ENCODE data around the gene GNG12. TPM values are rescaled to one million over a fixed set of nuclear protein-coding genes. Genes with fewer than 3 reads are reported as not detected.

The GNG12 gene
- total RNA-seq, 1 experiment from 2014 or later = 224 TPM

DNA sequence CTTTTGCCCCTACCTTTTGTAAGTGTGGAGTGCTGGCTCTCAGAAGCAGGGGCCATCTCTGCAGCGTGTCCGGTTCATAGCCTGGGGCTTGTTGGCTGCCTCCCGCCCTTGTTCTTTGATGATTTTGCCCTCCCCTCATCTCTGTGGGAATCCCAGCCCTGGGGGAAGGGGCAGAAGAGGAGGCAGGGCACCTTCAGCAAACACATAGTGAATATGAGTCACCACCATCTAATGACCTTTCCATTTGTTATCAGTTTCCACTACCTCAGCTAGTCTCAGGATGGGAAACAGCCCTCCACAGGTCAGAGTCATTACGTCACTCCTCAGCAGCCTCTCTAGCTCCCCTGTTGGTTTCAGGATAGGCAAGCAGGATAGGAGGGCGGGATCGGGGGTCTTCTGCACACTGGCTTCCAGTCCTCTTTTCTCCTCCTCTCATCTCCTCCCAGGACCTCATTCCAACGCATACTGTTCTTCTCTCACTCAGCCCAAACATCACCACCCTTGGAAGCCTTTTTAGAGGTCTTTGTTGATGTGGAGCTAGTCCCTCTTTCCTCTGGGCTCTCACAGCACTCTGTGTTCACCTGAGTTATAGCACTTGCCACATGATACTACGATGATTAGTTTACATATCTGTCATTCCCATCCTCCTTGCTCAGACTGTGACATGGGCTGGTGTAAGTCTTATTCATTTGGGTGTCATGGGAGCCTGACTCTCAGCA, 132.4 kb downstream of the GNG12 start:
- no peak for DNase-seq
- peaks cover 45% of the 10 kb centered on the region for H3K36me3 ChIP-seq
- H3K9me3 ChIP-seq = no peaks in the 10 kb centered on the region
- no peak overlapping the region for H3K4me3 ChIP-seq
- H3K27me3 ChIP-seq = no peaks in the 10 kb centered on the region

DNA sequence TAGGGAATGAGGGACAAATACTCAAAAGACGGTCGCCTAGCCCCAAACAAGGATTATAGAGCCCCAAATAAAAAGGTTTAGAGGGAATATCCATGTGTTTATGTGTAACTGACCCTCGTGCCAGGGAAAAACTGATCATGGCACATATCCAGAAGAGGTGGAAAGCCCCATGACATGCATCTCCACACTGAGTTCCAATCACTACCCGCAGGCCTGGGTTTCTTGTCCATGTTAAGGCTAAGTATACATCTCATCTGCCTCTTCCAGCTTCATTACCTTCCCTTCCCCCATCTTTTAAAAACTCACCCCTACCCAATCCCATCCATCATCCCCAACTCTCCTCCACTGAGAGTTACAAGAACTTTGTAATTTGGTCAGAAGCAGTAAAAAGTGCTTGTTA, 133.0 kb downstream of the GNG12 start:
- H3K27me3 ChIP-seq = no peaks in the 10 kb centered on the region
- no peaks in the 10 kb centered on the region for H3K9me3 ChIP-seq
- DNase-seq = no peak
- H3K36me3 ChIP-seq = peaks cover 38% of the 10 kb centered on the region
- no peak overlapping the region for H3K4me3 ChIP-seq

DNA sequence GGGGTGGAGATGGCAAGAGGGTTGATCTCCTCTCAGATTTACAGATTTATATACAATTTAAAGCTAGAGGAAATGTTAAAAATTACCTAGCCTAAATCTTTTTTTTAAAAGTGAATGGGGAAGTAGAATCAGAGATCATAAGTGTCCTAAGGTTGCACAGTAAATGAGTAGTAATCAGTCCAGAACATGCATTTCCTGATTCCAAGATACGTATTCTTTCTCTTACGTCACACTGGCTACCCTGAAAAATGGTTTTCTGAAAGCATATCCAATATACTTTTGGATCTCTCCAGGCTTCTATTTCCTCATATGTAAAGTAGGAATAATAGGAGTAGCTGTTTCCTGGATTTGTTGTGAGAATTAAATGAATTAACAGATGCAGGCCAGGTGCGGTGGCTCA, 136.6 kb downstream of the GNG12 start:
- Histone ChIP-seq H3K9me3 (no peaks in the 10 kb centered on the region), H3K27me3 (no peaks in the 10 kb centered on the region), H3K4me3 (no peak overlapping the region)

DNA sequence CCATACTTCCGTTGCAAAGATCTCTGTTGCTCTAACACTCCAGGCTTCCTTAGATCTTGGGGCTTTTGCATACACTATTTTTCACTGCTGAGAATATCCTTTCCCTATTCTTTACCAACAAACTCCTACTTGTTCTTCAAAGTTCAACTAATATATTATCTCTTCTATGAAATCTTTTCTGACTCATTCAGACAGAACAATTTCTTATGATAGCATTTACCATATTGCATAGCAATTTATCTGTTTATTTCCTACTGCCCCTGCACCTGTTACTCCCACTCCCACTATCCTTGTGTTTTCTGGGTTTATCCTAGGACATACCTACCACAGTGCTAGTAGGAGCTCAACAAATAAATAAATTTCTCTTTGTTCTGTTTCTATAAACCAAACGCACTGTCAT, 137.3 kb downstream of the GNG12 start:
- Histone ChIP-seq H3K9me3 (no peaks in the 10 kb centered on the region), H3K4me3 (no peak overlapping the region), H3K36me3 (peaks cover 13% of the 10 kb centered on the region), H3K27me3 (no peaks in the 10 kb centered on the region)
- no peak for DNase-seq

More for the DNA sequence above, 136.6 kb downstream of the GNG12 start:
- H3K36me3 ChIP-seq = peaks cover 16% of the 10 kb centered on the region
- no peak for DNase-seq

DNA sequence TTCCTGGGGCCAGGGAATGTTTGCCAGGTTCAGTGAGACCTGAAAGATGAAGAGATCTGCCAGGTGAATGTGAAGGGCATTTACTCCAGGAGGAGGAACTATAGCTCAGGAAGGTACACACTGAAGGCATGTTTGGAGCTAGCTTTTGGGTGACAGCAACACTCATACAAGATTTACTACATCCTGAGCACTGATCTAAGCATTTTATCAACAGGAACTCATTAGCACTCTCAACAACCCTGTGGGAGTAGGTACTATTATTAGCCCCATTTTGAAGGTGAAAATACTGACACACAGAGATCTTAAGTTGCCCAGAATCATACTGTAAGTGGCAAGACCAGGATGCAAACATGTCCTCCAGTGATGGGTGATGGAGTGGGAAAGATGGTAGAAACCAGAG, 141.6 kb downstream of the GNG12 start:
- Histone ChIP-seq H3K4me3 (no peak overlapping the region), H3K27me3 (no peaks in the 10 kb centered on the region), H3K36me3 (peaks cover 43% of the 10 kb centered on the region), H3K9me3 (no peaks in the 10 kb centered on the region)
- no peak for DNase-seq

DNA sequence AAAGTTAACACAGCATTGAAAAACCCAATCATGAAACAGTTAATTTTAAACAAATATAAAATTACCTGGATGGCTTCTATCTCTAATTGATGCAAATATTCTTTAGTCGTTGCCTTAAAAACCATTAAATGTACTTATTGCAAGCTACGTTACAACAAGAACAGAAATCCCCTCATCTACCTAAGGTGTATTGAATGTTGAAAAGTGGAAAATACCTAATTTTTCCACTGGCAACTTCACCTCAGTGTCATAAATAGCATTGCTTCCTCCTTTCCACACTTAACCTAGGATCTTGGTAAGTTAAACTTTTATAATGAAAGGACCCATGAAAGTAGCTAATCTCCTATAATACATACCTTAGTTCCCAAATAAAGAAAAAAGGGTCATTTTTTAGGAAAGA, 142.9 kb downstream of the GNG12 start:
- Histone ChIP-seq H3K27me3 (no peaks in the 10 kb centered on the region), H3K4me3 (no peak overlapping the region), H3K36me3 (peaks cover 54% of the 10 kb centered on the region), H3K9me3 (no peaks in the 10 kb centered on the region)
- DNase-seq = no peak

DNA sequence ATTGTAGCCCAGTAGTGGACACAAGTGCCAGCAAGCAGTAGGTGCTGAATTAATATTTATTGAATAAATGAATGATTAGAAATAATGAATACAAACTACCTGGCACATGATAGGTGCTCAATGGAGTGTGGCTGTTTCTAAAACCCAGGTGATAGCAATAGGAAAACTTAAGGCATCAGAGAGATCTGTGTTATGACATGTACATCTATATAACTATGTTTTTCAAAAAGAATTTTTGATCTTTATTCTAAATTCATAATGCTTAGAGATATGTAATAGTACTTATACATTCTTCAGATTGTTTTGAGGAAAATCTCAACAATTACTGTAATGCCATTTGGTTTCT, 143.3 kb downstream of the GNG12 start:
- no peak for DNase-seq
- Histone ChIP-seq H3K9me3 (no peaks in the 10 kb centered on the region), H3K27me3 (no peaks in the 10 kb centered on the region), H3K4me3 (no peak overlapping the region), H3K36me3 (peaks cover 55% of the 10 kb centered on the region)

DNA sequence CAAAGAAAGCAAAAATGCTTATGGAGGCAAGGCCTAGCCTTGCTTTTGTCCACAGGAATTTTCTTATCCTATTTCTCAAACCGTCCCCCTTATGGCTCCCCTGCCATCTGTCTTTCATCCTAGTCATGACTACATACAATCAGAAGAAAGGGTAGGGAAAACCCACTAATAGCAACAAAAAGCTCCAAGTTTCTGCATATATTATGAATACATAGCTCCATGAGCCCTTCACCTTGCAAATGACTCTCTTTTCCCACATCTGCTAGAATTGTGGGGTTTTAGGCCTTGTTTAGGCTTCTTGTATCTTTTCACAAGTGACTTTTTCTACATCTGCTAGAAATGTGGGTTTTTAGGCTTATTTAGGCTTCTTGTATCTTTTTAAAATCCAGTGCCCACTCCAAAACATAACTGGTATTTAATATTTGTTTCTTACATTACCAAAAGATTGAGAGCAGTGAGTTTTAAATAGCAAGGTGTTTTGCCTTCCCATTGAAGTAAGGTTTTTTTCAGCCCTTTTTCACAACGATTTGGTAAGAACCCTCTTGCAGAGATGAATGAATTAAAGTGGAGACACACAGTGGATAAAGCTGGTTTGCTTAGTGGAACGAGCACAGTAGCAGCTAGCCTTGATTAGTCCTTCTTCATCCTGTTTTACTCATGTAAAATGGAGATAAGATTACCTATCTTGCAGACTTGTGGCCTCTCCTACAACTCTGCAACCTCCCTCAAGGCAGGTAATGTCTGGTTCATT, 143.8 kb downstream of the GNG12 start:
- H3K9me3 ChIP-seq = no peaks in the 10 kb centered on the region
- no peak for DNase-seq
- peaks cover 55% of the 10 kb centered on the region for H3K36me3 ChIP-seq
- H3K27me3 ChIP-seq = no peaks in the 10 kb centered on the region
- H3K4me3 ChIP-seq = no peak overlapping the region

DNA sequence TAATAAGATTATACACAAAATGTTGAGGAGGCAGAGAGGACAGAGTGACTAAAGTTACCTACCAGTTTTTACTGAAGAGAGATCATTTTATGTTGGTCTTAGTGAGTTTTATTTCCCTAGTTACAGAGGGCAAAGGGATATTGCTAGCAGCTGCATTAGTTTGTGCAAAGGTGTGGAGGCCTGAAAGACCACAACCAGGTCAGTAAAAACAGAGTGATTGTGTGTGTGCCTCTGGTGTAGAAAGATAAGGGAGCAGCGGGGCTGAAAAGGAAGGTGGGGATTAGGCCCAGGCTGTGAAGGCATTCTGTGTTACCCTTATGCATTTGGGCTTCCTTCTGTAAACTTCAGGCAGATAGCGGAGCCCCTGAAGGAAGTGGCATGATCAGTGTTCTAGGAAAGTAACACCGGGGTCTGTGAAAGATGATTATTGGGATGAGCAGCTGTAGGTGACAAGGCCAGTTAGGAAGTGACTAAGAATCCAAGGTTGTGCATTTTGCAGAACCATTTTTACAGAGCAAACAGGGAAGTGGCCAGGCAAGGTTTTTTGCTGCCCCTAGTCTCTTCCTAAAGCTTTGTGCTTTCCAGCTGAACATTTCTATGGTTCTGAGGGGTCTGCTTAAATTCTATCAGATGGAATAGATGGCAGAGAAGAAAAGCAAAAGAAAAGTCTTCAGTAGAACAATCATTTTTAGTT, 144.6 kb downstream of the GNG12 start:
- Histone ChIP-seq H3K9me3 (no peaks in the 10 kb centered on the region), H3K27me3 (no peaks in the 10 kb centered on the region), H3K4me3 (peak overlapping the region; percentile 92), H3K36me3 (peaks cover 55% of the 10 kb centered on the region)
- no peak for DNase-seq

DNA sequence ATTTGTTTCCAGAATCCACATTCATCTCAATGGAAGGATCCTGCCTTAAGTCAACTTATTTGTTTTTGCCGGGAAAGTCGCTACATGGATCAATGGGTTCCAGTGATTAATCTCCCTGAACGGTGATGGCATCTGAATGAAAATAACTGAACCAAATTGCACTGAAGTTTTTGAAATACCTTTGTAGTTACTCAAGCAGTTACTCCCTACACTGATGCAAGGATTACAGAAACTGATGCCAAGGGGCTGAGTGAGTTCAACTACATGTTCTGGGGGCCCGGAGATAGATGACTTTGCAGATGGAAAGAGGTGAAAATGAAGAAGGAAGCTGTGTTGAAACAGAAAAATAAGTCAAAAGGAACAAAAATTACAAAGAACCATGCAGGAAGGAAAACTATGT, 145.6 kb downstream of the GNG12 start:
- peaks cover 55% of the 10 kb centered on the region for H3K36me3 ChIP-seq
- no peaks in the 10 kb centered on the region for H3K9me3 ChIP-seq
- H3K4me3 ChIP-seq = peak overlapping the region; percentile 92
- H3K27me3 ChIP-seq = no peaks in the 10 kb centered on the region
- peak; percentile 51 for DNase-seq

DNA sequence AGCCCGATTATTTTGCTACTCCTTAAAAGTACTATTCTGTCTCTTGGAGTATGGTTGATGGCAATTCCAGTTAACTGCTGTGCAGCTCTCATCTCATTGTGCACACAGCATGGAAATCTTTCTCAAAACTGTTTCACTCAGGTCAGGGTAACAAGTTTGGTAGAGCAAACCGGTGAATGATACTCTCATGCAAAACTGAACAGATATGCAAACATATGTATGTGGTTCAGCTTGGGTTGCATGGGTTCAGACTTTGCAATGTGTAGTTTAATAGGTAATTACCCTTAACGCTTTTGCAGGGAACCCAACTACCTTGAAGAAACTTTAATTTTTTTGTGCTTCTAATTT, 146.1 kb downstream of the GNG12 start:
- H3K9me3 ChIP-seq = no peaks in the 10 kb centered on the region
- no peak for DNase-seq
- peaks cover 55% of the 10 kb centered on the region for H3K36me3 ChIP-seq
- H3K27me3 ChIP-seq = no peaks in the 10 kb centered on the region
- peak overlapping the region; percentile 92 for H3K4me3 ChIP-seq

DNA sequence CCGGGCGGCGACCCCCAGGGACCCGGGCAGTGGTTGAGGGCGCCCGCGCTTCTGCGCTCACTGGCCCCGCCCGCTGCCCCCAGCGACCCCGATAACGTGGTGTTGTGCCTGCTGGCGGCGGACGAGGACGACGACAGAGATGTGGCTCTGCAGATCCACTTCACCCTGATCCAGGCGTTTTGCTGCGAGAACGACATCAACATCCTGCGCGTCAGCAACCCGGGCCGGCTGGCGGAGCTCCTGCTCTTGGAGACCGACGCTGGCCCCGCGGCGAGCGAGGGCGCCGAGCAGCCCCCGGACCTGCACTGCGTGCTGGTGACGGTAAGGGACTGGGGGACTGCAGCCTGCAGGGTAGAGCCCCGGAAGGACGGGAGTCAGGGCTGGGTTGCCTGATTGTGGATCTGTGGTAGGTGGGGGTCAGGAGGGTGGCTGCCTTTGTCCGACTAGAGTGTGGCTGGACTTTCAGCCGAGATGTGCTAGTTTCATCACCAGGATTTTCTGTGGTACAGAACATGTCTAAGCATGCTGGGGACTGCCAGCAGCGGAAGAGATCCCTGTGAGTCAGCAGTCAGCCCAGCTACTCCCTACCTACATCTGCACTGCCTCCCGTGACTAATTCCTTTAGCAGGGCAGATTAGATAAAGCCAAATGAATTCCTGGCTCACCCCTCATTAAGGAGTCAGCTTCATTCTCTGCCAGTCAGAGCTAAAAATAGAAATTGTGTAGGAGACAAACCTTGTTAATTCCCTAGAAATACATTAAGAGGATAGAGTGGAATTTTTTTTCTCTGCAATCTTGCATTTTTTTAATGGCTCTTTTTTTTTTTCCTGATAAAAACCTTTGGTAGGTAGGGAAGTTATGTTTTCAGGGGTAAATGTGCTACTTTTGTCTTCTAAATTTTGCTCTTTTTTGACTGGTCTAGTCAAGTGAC, 146.7 kb downstream of the GNG12 start:
- Histone ChIP-seq H3K36me3 (peaks cover 53% of the 10 kb centered on the region), H3K9me3 (no peaks in the 10 kb centered on the region), H3K4me3 (peak overlapping the region; percentile 92), H3K27me3 (no peaks in the 10 kb centered on the region)
- peak; percentile 97 for DNase-seq

DNA sequence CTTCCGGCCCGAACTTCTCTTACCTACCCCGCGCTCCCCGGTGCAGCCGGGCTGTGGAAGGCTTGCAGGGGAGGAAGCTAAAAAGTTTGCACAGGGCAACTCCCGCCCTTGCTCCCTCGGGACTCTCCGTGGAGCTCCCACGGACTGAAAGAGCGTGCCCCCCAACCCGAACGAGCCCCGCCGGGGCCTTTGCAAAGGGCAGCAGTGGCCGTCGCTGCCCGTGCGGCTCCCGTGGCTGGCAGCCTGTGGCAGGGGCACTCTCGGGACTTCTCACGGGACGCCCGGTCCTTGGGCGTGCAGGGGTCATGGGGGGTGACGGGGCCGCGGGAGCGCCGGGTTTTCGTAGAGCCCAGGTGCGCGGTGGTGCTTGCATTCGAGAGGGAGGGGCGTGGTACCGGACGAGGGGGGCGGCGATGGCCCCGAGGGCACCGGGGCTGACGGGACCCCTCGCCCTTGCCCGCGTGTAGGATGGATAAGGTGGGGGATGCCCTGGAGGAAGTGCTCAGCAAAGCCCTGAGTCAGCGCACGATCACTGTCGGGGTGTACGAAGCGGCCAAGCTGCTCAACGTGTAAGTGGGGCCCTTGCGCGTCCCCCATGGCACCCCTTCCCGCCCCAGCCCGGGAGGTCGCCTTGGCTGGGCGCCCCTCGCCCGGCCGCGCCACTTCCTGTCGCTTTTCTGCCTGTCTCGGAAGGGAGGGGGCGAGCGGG, 147.6 kb downstream of the GNG12 start:
- H3K36me3 ChIP-seq = peaks cover 50% of the 10 kb centered on the region
- H3K27me3 ChIP-seq = no peaks in the 10 kb centered on the region
- DNase-seq = peak; percentile 74
- H3K9me3 ChIP-seq = no peaks in the 10 kb centered on the region
- peak overlapping the region; percentile 92 for H3K4me3 ChIP-seq

DNA sequence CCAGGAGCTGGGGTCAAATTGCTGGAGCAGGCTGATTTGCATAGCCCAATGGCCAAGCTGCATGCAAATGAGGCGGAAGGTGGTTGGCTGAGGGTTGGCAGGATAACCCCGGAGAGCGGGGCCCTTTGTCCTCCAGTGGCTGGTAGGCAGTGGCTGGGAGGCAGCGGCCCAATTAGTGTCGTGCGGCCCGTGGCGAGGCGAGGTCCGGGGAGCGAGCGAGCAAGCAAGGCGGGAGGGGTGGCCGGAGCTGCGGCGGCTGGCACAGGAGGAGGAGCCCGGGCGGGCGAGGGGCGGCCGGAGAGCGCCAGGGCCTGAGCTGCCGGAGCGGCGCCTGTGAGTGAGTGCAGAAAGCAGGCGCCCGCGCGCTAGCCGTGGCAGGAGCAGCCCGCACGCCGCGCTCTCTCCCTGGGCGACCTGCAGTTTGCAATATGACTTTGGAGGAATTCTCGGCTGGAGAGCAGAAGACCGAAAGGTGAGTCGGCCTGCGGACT, 148.2 kb downstream of the GNG12 start, which contains the start of gene GADD45A:
Gene GADD45A (plus strand): TSS at position 135 of the 491 bp plus-strand sequence. CDS start 294 bp downstream, at position 429.
- Histone ChIP-seq H3K27me3 (no peaks in the 10 kb centered on the region), H3K36me3 (peaks cover 44% of the 10 kb centered on the region), H3K4me3 (peak within 1 kb of the TSS; percentile 92), H3K9me3 (no peaks in the 10 kb centered on the region)
- DNase-seq = peak; percentile 100

DNA sequence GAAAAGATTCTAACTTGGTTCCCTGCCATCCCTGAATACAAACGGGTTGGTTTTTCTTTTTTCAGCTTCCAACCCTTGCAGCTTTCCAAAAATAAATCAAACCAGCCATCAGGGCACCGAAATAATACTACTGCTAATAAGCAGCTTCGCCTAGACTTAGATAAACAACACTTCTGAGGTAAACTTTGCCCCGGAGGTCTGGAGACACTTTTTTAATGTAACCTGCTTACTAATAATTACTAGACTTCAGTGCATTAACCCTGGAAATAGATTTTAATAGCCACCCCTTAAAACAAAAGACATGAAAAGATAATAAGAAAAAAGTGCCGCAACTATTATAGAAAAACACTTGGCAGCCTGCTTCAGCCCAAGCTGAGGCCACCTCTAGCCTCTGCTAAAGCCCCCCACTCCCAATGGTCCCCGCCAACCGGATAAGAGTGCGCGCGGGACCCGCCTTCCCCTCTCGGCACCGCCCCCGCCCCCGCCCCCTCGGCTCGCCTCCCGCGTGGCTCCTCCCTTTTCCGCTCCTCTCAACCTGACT, 148.7 kb downstream of the GNG12 start:
- peak overlapping the region; percentile 92 for H3K4me3 ChIP-seq
- DNase-seq = no peak
- peaks cover 41% of the 10 kb centered on the region for H3K36me3 ChIP-seq
- H3K27me3 ChIP-seq = no peaks in the 10 kb centered on the region
- no peaks in the 10 kb centered on the region for H3K9me3 ChIP-seq
